GM23338 (cell line): ENCODE results near the gene SVBP. TPM values are rescaled to one million over a fixed set of nuclear protein-coding genes. Genes with fewer than 3 reads are reported as not detected.

Experiments used
- ATAC-seq: fragments of 200-7000 bp; cut with Tn5 transposase; 3 replicates; pipeline ENCODE4 v1.9.1; 2020
- DNase-seq: peaks from one replicate; pipeline ENCODE4 v3.0.0-alpha.2; 2015; ENCODE audit warnings: low spot score
- H2AFZ ChIP-seq: fragments of 200-600 bp; sonication (generic); 2 replicates; pipeline ENCODE4 v1.8.0; 2016; ENCODE audit warnings: antibody characterized with exemption, mild to moderate bottlenecking, moderate library complexity
- H3F3A ChIP-seq: fragments of 200-600 bp; sonication (generic); replicated peaks from 2 replicates; pipeline ENCODE4 v1.8.0; 2017; ENCODE audit warnings: antibody characterized with exemption, mixed run types, low read depth
- H3K27ac ChIP-seq: fragments of 200-600 bp; sonication (generic); 2 replicates; pipeline ENCODE4 v1.6.1; 2016; ENCODE audit warnings: low read depth
- H3K27me3 ChIP-seq: fragments of 200-600 bp; sonication (generic); 2 replicates; pipeline ENCODE4 v1.8.0; 2016; ENCODE audit warnings: mild to moderate bottlenecking, mixed run types, moderate library complexity; ENCODE audit not compliant: insufficient read depth
- H3K36me3 ChIP-seq: fragments of 200-600 bp; sonication (generic); 2 replicates; pipeline ENCODE4 v1.8.0; 2016; ENCODE audit warnings: mild to moderate bottlenecking; ENCODE audit not compliant: insufficient read depth
- H3K4me1 ChIP-seq: fragments of 200-600 bp; sonication (generic); 2 replicates; pipeline ENCODE4 v1.8.0; 2016; ENCODE audit warnings: mild to moderate bottlenecking, moderate library complexity; ENCODE audit not compliant: insufficient read depth
- H3K4me2 ChIP-seq: fragments of 200-600 bp; sonication (generic); 2 replicates; pipeline ENCODE4 v1.7.1; 2017; ENCODE audit warnings: mixed run types
- H3K4me3 ChIP-seq: fragments of 200-600 bp; sonication (generic); 2 replicates; pipeline ENCODE4 v1.6.1; 2016; ENCODE audit warnings: mixed run types
- H3K79me2 ChIP-seq: fragments of 200-600 bp; sonication (generic); replicated peaks from 2 replicates; pipeline ENCODE4 v1.8.0; 2017; ENCODE audit warnings: mild to moderate bottlenecking; ENCODE audit not compliant: insufficient read depth
- H3K9me2 ChIP-seq: fragments of 200-600 bp; sonication (generic); 2 replicates; pipeline ENCODE4 v1.8.0; 2017; ENCODE audit not compliant: insufficient read depth
- H4K20me1 ChIP-seq: fragments of 200-600 bp; sonication (generic); replicated peaks from 2 replicates; pipeline ENCODE4 v1.8.0; 2017; ENCODE audit warnings: mild to moderate bottlenecking; ENCODE audit not compliant: insufficient read depth
- H3K27ac Mint-ChIP-seq: 2 replicates; pipeline ENCODE4 v1.8.0; 2020; ENCODE audit warnings: inconsistent platforms, mild to moderate bottlenecking, moderate library complexity, mixed read lengths
- H3K27me3 Mint-ChIP-seq: 3 replicates; pipeline ENCODE4 v1.8.0; 2022; ENCODE audit warnings: low read depth, mild to moderate bottlenecking, moderate library complexity, mixed read lengths, inconsistent platforms; ENCODE audit not compliant: insufficient read depth, poor library complexity
- H3K36me3 Mint-ChIP-seq: 3 replicates; pipeline ENCODE4 v1.8.0; 2021; ENCODE audit warnings: low read depth, mild to moderate bottlenecking, inconsistent platforms, moderate library complexity, mixed read lengths
- H3K4me1 Mint-ChIP-seq: 3 replicates; pipeline ENCODE4 v1.8.0; 2020; ENCODE audit warnings: mild to moderate bottlenecking, inconsistent platforms, mixed read lengths
- H3K4me3 Mint-ChIP-seq: 3 replicates; pipeline ENCODE4 v1.8.0; 2021; ENCODE audit warnings: moderate library complexity, mild to moderate bottlenecking, inconsistent platforms, mixed read lengths
- H3K9me3 Mint-ChIP-seq: 3 replicates; pipeline ENCODE4 v1.8.0; 2020; ENCODE audit warnings: moderate library complexity, mild to moderate bottlenecking, inconsistent platforms, mixed read lengths
- CREB1 ChIP-seq: fragments of 250-450 bp; sonication (Bioruptor Pico); IDR thresholded peaks from 2 replicates; pipeline ENCODE4 v1.5.0; 2020; ENCODE audit warnings: low read depth, mild to moderate bottlenecking, moderate library complexity
- CTCF ChIP-seq, 2 experiments: fragments of 200-600 bp in 1 of 2; sonication (generic) in 1 of 2; conservative IDR thresholded peaks; 2 replicates each; pipeline versions ENCODE4 v1.5.1 to v1.6.1; 2016 to 2017; ENCODE audit warnings: antibody characterized with exemption in 2 of 2, low read depth in 2 of 2, mild to moderate bottlenecking in 2 of 2, moderate library complexity in 1 of 2
- ETS1 ChIP-seq: IDR thresholded peaks from 2 replicates; pipeline ENCODE4 v1.6.1; 2016; ENCODE audit warnings: antibody characterized with exemption
- EZH2 ChIP-seq: fragments of 200-600 bp; sonication (generic); IDR thresholded peaks from one replicate; pipeline ENCODE4 v1.8.0; 2017; ENCODE audit warnings: antibody characterized with exemption, mild to moderate bottlenecking, low read depth; ENCODE audit not compliant: unreplicated experiment
- EZH2phosphoT487 ChIP-seq: fragments of 200-600 bp; sonication (generic); IDR thresholded peaks from one replicate; pipeline ENCODE4 v1.8.1; 2018; ENCODE audit warnings: antibody characterized with exemption; ENCODE audit not compliant: unreplicated experiment
- JUNB ChIP-seq: IDR thresholded peaks from one replicate; pipeline ENCODE4 v1.6.1; 2016; ENCODE audit warnings: antibody characterized with exemption; ENCODE audit not compliant: unreplicated experiment
- NANOG ChIP-seq: IDR thresholded peaks from 2 replicates; pipeline ENCODE4 v1.6.1; 2016; ENCODE audit warnings: antibody characterized with exemption, borderline replicate concordance
- POLR2AphosphoS5 ChIP-seq: IDR thresholded peaks from 2 replicates; pipeline ENCODE4 v1.6.1; 2016; ENCODE audit warnings: antibody characterized with exemption, low read depth
- REST ChIP-seq: IDR thresholded peaks from one replicate; pipeline ENCODE4 v1.6.1; 2018; ENCODE audit warnings: antibody characterized with exemption; ENCODE audit not compliant: unreplicated experiment
- STAT1 ChIP-seq: IDR thresholded peaks from one replicate; pipeline ENCODE4 v1.6.1; 2016; ENCODE audit warnings: antibody characterized with exemption; ENCODE audit not compliant: unreplicated experiment
- ZNF114 ChIP-seq: fragments of 250-450 bp; sonication (Bioruptor Pico); IDR thresholded peaks from 2 replicates; pipeline ENCODE4 v1.5.0; 2020; ENCODE audit warnings: mild to moderate bottlenecking, moderate library complexity
- ZNF331 ChIP-seq: fragments of 250-450 bp; sonication (Bioruptor Pico); IDR thresholded peaks from 2 replicates; pipeline ENCODE4 v1.5.0; 2020; ENCODE audit warnings: low read depth, mild to moderate bottlenecking, moderate library complexity
- ZNF462 ChIP-seq: fragments of 250-450 bp; sonication (Bioruptor Pico); IDR thresholded peaks from 2 replicates; pipeline ENCODE4 v1.5.0; 2020; ENCODE audit warnings: mild to moderate bottlenecking, moderate library complexity
- polyA plus RNA-seq: library from polyadenylated mRNA; unstranded; fragments of >200 nt; fragmentation: Nextera tagmentation; extraction: Ambion mirVana; gene quantifications from 2 replicates; pipeline ENCODE4 v1.2.1, GENCODE V29; 2016
- total RNA-seq: library from RNA; depleted of rRNA; stranded (reverse); fragments of >200 nt; shearing (Covaris generic); gene quantifications from 2 replicates; pipeline ENCODE4 v1.2.3, GENCODE V29; 2014

Gene SVBP
- total and polyA plus RNA-seq, 2 experiments from 2014 or later = 22.1 to 82.1 TPM

GRCh38 chr1:42838482-42839190, 21.4 kb upstream of the SVBP start (continued):
- TF ChIP-seq ZNF462 (CRISPR knock-in tag) (no peak), EZH2 (no peak)

- no peak overlapping the region for H3K27ac ChIP-seq
- no peaks in the 10 kb centered on the region; the same call in 1 of the 2 replicates for H4K20me1 ChIP-seq
- no peaks in the 10 kb centered on the region for H3K27me3 ChIP-seq
- no peaks in the 10 kb centered on the region for H3K36me3 ChIP-seq
- no peaks in the 10 kb centered on the region for H3K9me3 Mint-ChIP-seq
- H3F3A ChIP-seq = no peaks in the 10 kb centered on the region
- no peak for DNase-seq
- no peak overlapping the region for H3K4me3 ChIP-seq
- ATAC-seq = no peak
- no peaks in the 10 kb centered on the region for H3K9me2 ChIP-seq
- TF ChIP-seq STAT1 (no peak), JUNB (no peak), EZH2phosphoT487 (no peak), ZNF331 (CRISPR knock-in tag) (no peak), CTCF (conservative IDR thresholded peaks at IDR 0.05; ENCODE audit: low read depth in 2 of 2) (no peak), ETS1 (no peak), POLR2AphosphoS5 (no peak), CREB1 (CRISPR knock-in tag) (no peak), REST (no peak), NANOG (no peak), ZNF114 (CRISPR knock-in tag) (no peak)
- H3K36me3 Mint-ChIP-seq = peaks cover 7% of the 10 kb centered on the region
- H3K4me1 Mint-ChIP-seq = no peaks in the 10 kb centered on the region
- no peak overlapping the region for H2AFZ ChIP-seq
- no peak overlapping the region for H3K27ac Mint-ChIP-seq
- H3K27me3 Mint-ChIP-seq = peaks cover 4% of the 10 kb centered on the region
- no peak overlapping the region for H3K4me3 Mint-ChIP-seq
- no peaks in the 10 kb centered on the region for H3K4me1 ChIP-seq
- H3K79me2 ChIP-seq = no peaks in the 10 kb centered on the region
- H3K4me2 ChIP-seq = no peak overlapping the region
These were observed 20.5 kb upstream of the SVBP start for GRCh38 chr1:42837709-42838108.
